DMS53 treated with DMSO at 0.1 percent for 48 hours (cell line): Measurements from ENCODE around the gene OR3A3.

Experiments used
- DNase-seq: peaks from one replicate; lab custom pipeline; 2025; ENCODE audit not compliant: unreplicated experiment; lab: John Stamatoyannopoulos, UW

Gene OR3A3

DNA sequence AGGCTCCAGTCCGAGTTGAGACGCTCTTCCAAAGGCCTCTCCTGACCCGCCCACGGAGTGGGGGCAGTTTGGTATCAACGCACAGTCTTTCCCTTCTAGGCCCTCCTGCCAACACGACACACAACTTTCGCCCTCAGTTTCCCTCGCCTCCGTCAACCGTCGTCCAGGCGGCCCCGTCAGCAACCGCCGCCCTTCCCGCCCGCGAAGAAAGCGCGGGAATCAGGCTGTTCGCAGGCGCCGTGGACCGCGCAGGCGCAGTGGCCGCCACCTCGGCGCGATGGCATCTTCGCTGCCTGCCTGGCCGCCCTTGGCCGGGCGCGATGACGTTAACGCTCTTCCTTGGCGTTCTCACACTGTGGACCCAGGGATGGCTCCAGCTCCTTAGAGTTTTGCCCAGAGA, 60.4 kb downstream of the OR3A3 start, which contains the start of gene SPATA22:
SPATA22 (minus strand) TSS at position 221 of the 400 bp plus-strand sequence. CDS start 2,494 bp downstream, outside the sequence.
- DNase-seq: no peak

DNA sequence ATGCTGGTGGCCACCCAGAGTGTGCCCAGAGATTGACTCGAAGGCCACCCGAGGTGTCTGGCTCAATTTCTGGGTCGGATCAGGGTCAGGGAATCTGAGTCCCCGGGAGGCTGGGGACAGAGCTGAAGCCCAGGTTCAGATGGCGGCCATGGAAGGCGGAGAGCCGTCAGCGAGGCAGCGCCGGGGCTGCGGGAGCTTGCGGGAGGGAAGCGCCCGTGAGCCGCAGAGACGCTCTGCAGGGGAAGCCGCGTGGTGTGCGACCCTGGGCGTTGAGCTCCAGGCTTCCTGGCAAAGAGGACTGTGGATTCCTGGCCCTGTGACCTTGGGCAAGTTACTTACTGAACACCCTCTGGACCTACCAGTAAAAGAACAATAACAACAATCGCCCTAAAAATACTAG, 61.0 kb downstream of the OR3A3 start:
- DNase-seq: no peak
